PC-3 (cell line): ENCODE results near the gene MMP15.

Source experiments
- CTCF ChIP-seq: fragments of 300-600 bp; sonication (generic); conservative IDR thresholded peaks from 2 replicates; pipeline ENCODE4 v1.5.1; 2017; ENCODE audit warnings: antibody characterized with exemption, low read depth, mild to moderate bottlenecking, low read length
- EZH2 ChIP-seq: fragments of 300-600 bp; sonication (generic); IDR thresholded peaks from one replicate; pipeline ENCODE4 v1.6.1; 2017; ENCODE audit warnings: antibody characterized with exemption, mild to moderate bottlenecking, low read length; ENCODE audit not compliant: unreplicated experiment
- EZH2phosphoT487 ChIP-seq: fragments of 300-600 bp; sonication (generic); IDR thresholded peaks from 2 replicates; pipeline ENCODE4 v1.6.1; 2018; ENCODE audit warnings: mild to moderate bottlenecking, antibody characterized with exemption, low read length, borderline replicate concordance

- TF ChIP-seq CTCF (no peak), EZH2 (no peak), EZH2phosphoT487 (no peak)
Measured at GRCh38 chr16:58022601-58023371, 2.8 kb upstream of the MMP15 start.
